Renal cortical epithelial cell (primary cell): Measurements from ENCODE around the gene CASP8. TPM values are rescaled to one million over a fixed set of nuclear protein-coding genes. Genes with fewer than 3 reads are reported as not detected.
"Not testable (repeated sequence)": the region's sequence is repeated elsewhere in the genome, so short reads cannot be mapped to it uniquely, and the experiment has no call there.

ENCODE experiments used
- DNase-seq: peaks from one replicate; pipeline ENCODE4 v3.0.0-alpha.2; 2011; ENCODE audit warnings: low read depth
- total RNA-seq: library from RNA; depleted of rRNA; stranded (reverse); fragments of >200 nt; gene quantifications from 2 replicates; pipeline ENCODE4 v1.2.3, GENCODE V29; 2014

The CASP8 gene
- total RNA-seq, 1 donor from 2014 or later: 51.8 TPM

DNA sequence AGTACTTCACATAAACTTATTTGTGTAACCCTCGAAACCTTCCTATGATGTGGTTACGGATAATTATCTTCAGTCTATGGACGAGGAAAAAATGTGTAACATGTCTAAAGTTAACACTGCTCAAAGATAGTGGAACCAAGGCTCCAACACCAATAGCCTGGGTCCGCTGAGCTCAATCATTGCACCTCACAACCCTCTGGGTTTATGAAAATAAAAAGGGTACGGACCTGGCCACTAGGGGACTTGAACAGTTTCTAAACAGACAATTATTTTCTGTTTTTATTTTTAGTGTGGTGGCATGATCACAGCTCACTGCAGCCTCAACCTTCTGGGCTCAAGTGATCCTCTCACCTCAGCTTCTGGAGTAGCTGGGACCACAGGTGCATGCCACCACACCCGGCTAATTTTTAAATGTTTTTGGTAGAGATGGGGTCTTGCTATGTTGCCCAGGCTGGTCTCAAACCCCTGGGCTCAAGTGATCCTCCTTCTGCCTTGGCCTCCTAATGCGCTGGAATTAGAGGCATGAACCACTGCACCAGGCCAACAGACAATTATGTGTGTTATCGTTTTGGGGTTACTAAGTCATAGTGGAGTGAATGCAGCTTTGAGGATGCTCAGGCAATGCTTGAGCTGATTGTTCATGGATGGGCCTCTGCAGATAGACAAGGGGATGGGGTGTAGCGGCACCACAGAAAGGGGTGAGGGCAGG is 10.1 kb downstream of the CASP8 start:
- no peak for DNase-seq

DNA sequence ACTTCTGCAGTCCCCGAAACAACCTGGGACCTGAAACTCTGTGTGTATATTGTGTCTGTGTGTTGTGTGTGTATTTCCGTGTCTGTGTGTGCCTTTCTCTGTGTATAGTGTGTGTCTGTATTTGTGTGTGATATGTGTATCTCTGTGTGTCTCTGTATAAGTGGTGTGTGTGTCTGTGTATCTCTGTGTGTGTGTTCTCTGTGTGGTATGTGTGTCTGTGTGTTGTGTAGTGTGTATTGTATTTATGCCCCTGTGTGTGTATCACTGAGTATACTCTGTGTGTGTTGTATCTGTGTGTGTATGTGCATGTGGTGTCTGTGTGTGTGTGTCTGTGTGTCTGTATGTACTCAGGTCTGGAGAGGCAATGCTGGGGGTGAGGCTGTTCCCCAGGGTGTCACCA is 11.6 kb downstream of the CASP8 start:
- no peak for DNase-seq

DNA sequence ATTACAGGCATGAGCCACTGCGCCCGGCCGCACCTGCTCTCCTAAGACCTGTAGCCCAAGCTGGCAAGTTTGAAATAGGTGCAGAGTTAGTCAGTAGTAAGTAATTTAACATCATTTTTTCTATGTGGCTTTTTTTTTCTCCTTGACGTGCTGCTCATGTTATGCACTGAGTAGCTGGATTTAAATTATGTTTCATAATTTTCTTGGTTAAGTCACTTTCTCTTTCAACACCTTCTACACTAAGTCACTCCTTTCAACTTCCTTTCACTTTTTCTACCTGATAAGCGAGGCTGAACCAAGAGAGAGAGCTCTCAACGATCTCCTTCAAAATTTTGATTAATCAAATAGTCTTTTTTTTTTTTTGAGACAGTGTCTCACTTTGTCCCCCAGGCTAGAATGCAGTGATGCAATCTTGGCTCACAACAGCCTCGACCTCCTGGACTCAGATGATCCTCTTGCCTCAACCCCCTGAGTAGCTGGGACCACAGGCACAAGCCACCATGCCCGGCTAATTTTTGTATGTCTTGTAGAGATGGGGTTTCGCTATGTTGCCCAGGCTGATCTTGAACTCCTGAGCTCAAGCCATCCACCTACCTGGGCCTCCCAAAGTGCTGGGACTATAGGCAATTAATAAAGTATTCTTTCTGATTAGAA is 13.1 kb downstream of the CASP8 start:
- no peak for DNase-seq

DNA sequence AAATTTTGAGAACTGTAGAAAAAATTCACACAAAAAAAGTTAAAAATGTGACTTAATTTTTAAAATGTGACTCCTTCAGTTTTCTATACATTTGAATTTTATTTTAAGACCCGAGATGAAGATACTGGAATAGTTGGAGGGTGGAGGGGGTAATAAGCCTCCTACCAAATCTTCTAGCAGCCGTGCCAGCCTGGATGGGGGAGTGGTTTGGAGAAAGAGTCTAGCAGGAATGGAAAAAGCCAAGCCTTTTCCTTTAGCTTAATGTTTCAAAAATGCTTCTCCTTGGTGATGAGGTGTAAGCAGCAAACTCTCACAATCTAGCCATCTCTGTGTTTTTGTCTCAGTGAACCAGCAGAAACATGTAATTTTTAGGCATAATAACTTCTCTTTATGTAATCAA is 14.7 kb downstream of the CASP8 start:
- DNase-seq: no peak

DNA sequence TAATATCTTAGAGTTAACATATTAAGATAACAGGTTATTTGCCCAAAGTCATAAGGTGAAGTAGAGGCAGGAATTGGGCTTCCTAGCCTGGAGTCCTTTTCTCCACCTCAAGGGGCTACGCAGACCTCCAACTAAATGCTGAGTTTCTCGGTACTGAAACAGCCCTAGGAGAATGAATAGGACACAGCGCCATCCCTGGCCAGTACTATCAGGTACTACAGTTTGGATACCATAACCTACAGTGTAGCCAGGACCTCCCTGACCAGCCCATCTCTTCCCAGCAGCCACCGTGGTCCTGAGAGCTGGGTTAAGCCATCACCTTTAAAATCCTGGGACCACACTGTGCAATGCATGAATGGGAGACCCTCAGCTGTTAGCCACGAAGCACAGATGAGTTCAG is 15.7 kb downstream of the CASP8 start:
- DNase-seq: no peak

DNA sequence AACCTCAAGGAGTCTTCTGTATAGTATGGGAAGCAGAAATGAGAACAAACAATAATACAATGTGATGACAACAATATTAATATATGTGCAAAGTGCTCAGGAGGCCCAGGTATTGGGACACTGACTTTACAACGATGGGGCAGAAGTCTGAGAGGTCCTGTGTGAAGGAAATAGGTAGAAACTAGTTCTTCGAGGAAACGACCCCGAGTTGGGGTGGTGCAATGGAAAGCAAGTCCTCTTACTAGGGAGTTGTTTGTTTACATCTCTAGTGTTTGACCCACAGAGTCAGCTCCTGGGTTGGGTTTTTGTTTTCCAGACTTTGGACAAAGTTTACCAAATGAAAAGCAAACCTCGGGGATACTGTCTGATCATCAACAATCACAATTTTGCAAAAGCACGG is 16.2 kb downstream of the CASP8 start:
- DNase-seq: no peak

DNA sequence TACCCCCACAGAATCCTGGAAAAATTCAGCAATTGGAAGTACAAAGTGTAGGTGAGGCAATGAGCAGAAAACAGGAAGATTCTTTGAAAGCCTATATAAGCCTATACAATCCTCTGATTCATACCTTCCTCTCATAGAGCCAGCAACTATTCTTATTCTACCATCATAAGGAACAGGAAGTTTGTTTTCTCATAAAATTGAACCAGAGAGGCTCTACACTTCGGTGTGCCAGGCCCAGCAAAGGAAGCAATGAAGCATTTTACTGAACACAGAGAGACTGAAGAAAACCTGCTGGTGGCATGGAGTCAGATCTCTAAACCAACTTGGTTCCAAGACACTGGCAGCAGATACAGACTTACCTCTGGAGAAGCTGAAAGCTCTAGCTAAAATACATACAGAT is 18.7 kb downstream of the CASP8 start:
- no peak for DNase-seq

DNA sequence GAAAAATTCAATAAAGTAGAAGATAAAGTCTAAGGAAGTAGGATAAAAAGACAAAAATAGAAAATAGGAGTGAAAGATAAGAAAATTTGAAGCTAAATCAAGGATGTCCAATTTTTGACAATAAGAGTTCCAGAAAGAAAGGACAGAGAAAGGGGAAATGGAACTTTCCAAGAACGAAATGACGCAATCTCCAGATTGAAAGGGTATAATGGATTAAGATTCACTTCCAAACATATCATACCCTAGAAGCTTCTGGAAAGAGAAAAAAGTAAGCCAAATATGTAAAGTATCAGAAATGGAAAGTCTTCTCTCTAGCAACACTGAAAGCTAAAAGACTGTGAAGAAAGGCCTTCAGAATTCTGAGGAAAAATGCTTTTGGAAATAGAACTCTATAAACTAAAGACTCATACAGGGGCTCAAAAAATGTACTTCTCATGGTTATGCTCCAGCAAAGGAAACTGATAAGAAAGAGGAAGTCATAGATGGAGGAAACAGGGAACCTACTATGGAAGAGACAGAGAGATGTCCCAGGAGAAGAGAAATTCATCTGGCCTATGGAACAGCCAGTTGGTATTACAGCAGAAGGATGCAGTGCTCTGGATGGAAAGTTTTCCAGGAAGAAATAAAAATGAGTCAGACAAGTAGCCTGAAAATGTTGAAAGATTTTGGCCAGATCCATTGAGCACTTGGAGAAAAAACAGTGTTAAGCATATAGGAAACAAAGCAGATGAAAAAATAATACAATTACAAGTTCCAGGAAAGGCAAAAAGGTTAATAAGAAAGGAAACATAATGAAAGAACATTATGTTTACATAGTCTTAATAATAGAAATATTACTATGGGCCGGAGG is 20.1 kb downstream of the CASP8 start:
- no peak for DNase-seq

DNA sequence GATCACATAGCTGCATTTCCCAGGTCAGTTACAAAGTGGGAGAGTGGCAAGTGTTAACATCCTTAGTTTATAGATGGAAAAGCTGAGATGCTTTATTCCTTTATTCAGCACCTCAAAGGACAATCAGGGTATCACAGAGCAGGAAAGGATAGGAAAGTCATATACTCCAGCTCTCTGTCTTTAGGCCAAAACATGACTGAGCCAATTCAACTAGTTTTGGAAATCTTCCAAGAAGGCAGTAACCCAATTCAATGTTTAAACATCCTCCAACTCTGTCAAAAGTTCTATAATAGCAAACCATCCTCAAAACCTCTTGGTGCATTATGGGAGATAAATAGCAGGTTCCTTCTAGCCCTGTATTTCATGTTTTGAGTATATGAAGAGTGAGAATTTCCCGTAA is 25.2 kb downstream of the CASP8 start:
- no peak for DNase-seq

DNA sequence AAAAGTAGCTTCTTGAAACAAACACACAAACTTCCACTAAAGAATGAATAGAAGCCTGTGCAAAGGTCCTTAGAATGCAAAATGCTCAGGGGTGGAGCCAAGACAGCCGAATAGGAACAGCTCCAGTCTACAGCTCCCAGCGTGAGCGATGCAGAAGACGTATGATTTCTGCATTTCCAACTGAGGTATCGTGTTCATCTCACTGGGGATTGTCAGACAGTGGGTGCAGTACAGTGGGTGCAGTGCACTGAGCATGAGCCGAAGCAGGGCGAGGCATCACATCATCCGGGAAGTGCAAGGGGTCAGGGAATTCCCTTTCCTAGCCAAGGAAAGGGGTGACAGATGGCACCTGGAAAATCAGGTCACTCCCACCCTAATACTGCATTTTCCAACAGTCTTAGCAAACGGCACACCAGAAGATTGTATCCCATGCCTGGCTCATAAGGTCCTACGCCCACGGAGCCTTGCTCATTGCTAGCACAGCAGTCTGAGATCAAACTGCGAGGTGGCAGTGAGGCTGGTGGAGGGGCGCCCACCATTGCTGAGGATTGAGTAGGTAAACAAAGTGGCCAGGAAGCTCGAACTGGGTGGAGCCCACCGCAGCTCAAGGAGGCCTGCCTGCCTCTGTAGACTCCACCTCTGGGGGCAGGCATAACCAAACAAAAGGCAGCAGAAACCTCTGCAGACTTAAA is 30.3 kb downstream of the CASP8 start:
- DNase-seq: not testable (repeated sequence)

DNA sequence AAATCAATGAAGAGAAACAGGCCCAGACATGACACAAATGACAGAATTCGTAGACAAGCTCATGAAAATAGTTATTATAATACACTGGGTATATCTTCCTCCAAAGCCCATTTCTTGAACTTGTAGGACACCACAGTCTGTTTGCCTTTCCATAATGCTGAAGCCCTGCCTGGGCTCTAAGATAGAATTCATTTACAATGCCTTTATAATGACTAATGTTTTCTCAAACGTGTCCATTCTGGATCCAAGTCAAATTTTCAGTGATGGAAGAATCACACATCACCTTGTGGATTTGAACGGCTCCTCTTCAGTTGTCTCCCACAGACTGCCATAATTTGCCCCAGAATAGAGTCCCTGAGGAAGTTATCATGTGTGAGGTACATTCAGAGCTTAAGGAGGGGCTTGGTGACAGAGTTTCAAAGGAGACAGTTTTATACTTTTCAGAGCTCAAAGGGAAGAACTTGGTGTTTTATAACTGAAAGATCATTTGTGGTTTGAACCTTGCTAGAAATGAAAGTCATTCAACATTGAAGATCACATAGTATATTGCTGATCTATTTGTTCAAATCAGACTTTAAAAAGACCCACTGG is 38.2 kb downstream of the CASP8 start:
- DNase-seq: peak; percentile 3

DNA sequence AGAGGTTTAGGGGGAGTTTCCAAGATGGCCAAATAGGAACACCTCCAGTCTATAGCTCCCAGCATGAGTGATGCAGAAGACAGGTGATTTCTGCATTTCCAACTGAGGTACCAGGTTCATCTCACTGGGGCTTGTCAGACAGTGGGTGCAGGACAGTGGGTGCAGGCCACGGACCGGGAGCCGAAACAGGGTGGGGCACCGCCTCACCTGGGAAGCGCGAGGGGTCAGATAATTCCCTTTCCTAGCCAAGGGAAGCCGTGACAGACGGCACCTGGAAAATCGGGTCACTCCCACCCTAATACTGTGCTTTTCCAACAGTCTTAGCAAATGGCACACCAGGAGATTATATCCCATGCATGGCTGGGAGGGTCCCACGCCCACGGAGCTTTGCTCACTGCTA is 39.6 kb downstream of the CASP8 start:
- DNase-seq: not testable (repeated sequence)

DNA sequence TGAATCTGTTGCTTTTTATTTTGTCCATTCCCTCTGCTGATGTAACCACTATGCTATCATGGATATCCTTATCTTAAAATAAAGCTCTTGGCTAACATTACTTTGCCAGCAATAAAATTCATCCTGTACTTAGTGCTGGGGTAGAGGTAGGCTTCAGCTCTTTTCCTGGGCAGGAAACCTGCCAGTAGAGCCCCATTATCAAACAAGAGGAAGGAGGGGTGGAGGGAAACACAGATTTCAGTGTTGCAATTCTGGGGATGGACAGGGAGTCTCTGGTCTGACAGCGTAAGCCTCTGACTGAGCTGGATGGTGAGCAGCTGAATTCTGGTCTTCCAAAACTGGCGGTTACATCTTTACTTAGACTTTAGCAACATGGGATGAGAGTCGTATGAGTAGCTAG is 47.5 kb downstream of the CASP8 start:
- DNase-seq: no peak

DNA sequence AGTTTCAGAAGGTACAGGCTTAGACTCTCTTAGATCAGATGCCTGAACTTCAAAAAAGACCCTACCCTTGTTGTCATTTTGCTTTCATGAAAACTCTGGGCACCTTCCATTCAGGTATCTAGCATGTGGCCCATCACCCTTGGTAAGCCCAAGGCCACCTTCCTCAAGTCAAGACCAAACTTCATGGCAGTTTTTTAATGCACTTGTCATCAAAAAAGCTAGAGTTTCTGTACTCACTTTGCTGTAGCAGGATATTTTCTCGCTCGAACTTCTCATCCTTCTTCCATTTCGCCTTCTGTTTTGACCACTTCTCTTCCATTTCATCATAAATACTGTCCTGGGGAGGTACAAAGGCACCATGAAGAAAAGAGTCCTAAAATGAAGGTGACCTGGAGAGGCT is 48.6 kb downstream of the CASP8 start:
- DNase-seq: no peak

DNA sequence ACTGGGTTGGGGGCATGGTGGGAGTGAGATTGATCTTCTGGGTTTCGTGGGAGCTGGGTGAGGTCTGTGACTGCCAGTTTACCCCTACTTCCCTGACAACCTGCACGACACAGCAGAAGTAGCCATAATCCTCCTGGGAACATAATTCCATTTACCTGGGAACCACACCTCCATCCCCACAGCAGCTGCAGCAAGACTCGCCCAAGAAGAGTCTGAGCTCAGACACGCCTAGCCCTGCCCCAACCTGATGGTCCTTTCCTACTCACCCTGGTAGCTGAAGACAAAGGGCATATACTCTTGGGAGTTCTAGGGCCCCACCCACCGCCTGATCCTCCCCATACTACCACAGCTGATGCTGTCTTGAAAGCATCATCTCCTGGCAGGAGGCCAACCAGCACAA is 53.0 kb downstream of the CASP8 start:
- DNase-seq: no peak

DNA sequence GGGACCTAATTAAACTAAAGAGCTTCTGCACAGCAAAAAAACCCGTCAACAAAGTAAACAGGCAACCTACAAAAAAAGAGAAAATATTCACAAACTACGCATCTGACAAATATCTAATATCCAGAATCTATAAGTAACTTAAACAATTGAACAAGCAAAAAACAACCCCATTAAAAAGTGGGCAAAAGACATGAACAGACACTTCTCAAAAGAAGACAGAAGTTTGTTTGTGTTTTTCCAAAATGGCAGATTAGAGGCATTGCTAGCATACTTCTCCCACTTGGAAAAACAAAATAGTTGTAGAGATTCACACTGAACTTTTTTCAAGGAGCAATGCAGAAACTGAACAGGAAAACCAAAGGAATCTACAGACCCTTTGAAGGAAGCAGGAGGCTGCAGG is 59.2 kb downstream of the CASP8 start:
- no peak for DNase-seq

DNA sequence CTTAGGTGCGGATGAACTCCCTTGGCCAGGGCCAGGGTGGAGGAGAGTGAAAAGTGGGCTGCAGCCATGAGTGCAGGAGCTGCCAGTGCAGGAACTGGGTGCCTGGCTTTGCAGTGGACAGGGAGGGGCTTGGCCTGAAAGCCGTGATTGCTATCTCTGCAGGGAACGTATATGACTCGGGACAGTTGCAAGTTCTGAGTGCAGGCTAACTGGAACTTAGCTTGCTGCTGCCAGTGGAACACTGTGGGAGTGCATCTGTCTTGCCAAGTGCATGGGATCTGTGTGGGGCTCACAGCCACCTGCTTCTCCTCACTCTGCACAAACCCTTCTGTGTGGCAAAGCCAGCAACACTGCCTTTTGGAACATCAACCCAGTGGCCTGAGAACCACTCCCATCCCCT is 59.9 kb downstream of the CASP8 start:
- no peak for DNase-seq

DNA sequence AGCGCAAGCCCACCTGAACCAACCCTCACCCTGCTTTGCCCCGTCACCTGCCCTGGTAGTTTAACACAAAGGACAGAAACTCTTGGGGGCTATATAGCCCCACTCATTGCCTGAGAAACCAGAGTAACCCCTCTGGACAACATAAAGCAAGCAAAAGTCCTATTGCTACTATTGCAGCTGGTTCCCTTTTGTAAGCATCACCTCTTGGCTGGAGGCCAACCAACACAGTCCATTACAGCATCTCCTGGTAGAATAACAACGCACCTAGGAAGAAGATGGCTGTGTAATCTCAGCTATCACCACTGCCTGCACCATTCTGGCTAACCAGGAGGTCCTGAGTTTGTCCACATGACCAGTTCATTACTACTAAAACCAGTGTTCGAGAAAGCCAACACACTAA is 60.4 kb downstream of the CASP8 start:
- no peak for DNase-seq

DNA sequence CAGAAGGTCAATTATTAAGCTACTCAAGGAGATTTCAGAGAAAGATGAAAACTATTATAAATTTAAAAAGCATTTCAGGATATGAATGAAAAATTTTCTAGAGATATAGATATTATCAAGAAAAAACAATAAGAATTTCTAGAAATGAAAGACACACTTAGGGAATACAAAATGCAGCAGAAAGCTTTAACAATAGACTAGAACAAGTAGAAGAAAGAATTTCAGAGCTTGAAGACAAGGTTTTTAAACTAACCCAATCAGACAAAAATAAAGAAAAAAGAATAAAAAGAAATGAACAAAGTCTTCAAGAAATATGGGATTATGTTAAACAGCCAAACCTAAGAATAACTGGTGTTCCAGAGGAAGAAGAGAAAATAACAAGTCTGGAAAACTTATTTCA is 62.4 kb downstream of the CASP8 start:
- no peak for DNase-seq

DNA sequence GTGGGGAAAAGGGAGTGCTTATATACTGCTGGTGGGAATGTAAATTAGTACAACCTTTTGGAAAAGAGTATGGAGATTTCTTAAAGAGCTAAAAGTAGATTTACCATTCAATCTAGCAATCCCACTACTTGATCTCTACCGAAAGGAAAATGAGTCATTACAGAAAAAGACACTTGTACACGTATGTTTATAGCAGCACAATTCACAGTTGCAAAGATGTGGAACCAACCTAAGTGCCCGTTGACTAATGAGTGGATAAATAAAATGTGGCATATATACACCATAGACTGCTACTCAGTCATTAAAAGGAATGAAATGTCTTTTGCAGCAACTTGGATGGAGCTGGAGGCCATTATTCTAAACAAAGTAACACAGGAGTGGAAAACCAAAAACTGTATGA is 67.3 kb downstream of the CASP8 start:
- no peak for DNase-seq

DNA sequence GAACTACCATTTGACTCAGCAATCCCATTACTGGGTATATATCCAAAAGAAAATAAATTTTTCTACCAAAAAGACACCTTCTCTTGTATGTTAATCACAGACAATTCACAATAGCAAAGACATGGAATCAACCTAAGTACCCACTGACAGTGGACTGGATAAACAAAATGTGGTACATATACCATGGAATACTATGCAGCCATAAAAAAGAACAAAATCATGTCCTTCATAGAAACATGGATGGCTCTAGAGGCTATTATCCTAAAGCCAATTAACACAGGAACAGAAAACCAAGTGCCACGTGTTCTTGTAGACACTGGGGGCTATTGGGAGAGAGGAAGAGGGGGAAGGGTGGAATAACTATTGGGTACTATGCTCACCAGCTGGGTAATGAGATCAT is 69.1 kb downstream of the CASP8 start:
- no peak for DNase-seq
